Activated CD8-positive, alpha-beta memory T cell treated with anti-CD3 and anti-CD28 coated beads for 36 hours (primary cell): Measurements from ENCODE around the gene YWHAH. TPM values are rescaled to one million over a fixed set of nuclear protein-coding genes. Genes with fewer than 3 reads are reported as not detected.

Source experiments
- CTCF ChIA-PET: fragments of 350-600 bp; sonication (Branson Sonifier 250); formaldehyde crosslinking; loops from one replicate; lab custom pipeline; 2021; ENCODE audit warnings: antibody characterized with exemption; lab: Charles Lee
- POLR2A ChIA-PET: fragments of 350-600 bp; sonication (Branson Sonifier 250); formaldehyde crosslinking; loops from one replicate; lab custom pipeline; 2021; ENCODE audit warnings: antibody characterized with exemption; lab: Charles Lee
- total RNA-seq, 2 experiments: library from RNA; stranded (reverse); gene quantifications; one replicate each; pipeline ENCODE4 v1.2.3, GENCODE V29; 2021

YWHAH gene
- 100 to 1,000 TPM; 199 to 223 TPM for total RNA-seq

DNA sequence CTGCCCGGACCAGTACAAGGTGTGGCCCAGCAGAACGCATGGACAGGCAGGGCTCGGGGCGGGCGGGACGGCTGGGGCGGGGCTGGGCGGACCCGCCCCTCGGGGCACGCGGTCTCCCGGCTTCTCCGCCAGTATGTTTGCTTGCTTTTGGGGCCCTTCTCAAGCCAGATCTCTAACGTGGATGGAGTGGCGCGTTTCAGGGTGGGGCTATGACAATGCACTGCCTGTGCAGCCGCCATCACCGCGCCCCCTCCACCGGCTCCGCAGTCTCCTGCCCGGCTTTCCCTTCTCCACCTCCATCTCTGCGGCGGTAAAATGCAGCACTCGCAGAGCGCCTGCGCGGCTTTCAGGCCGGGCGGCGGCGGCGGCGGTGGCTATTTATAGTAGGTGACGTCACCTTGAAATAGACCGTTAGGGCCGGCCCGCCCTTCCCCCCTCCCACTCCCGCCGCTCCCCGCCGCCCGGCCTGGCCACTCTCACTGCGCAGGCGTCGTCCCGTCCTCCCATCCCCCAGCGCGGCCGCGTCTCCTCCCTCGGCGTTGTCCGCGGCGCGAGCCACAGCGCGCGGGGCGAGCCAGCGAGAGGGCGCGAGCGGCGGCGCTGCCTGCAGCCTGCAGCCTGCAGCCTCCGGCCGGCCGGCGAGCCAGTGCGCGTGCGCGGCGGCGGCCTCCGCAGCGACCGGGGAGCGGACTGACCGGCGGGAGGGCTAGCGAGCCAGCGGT, at the start of gene YWHAH:
YWHAH (plus strand) TSS at position 558 of the 722 bp plus-strand sequence. CDS start 199 bp downstream, outside the sequence.
- ChIA-PET CTCF (interaction anchor here (2.8 kb wide), 1 partner anchor 26 kb away, joined by 10 read pairs; no protein-coding TSS in a partner anchor), POLR2A (no interaction called here)

DNA sequence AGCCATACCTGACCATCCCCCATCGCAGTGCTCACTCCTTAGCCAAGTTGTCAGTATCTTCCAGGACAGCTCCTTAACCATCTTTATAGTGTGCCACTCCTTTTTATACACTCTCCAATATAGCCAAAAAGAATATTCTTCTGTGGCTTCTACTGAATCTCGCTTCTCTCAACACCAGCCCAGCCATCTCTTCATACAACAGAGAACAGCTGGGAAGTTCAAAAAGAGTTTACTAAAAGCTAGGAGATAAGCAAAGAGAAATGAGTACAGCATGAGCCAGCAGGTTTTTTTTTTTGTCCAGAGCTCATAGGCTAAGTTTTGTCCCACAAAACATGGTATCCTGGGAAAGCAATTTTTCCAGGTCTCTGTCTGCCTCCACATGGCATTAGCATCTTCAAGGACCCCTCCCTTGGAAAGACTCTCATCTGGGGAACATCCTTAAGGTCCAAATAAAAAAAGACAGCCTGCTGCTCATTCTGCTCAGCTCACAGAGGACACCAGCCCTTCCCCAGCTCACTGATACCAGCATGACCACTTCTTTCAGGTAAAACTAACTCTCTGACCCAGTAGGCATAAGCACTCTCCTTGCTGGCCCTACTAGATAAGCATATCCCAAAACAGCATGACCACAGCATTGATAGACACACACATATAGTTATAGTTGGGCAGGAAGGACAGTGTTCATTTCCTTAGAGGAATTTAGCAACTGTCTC, 48.8 kb upstream of the YWHAH start:
- ChIA-PET CTCF (interaction anchor here (1.7 kb wide), 1 partner anchor 230 kb away, joined by 4 read pairs; no protein-coding TSS in a partner anchor), POLR2A (interaction anchor here (0.6 kb wide), 1 partner anchor 126 kb away, joined by 4 read pairs; no protein-coding TSS in a partner anchor)

DNA sequence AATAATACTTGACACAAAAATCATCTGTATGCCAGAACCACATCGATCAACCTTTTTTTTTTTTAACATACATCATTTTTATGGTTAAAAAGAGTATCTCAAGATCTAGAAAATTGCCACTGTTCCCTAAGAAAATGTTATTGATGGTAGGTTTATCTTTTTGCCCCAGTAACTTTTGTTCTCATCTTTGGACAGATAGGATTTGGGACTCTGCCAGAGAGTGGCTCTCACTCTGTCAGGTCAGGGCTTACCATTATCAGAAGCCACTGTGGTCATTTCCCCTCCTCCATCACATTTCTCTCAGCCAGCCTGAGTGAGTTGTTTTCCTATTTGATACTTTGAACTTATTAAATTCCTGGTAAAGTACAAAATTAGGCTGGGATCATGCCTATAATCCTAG, 47.9 kb upstream of the YWHAH start:
- CTCF ChIA-PET = interaction anchor here (1.7 kb wide), 1 partner anchor 231 kb away, joined by 4 read pairs; no protein-coding TSS in a partner anchor
- POLR2A ChIA-PET = no interaction called here

DNA sequence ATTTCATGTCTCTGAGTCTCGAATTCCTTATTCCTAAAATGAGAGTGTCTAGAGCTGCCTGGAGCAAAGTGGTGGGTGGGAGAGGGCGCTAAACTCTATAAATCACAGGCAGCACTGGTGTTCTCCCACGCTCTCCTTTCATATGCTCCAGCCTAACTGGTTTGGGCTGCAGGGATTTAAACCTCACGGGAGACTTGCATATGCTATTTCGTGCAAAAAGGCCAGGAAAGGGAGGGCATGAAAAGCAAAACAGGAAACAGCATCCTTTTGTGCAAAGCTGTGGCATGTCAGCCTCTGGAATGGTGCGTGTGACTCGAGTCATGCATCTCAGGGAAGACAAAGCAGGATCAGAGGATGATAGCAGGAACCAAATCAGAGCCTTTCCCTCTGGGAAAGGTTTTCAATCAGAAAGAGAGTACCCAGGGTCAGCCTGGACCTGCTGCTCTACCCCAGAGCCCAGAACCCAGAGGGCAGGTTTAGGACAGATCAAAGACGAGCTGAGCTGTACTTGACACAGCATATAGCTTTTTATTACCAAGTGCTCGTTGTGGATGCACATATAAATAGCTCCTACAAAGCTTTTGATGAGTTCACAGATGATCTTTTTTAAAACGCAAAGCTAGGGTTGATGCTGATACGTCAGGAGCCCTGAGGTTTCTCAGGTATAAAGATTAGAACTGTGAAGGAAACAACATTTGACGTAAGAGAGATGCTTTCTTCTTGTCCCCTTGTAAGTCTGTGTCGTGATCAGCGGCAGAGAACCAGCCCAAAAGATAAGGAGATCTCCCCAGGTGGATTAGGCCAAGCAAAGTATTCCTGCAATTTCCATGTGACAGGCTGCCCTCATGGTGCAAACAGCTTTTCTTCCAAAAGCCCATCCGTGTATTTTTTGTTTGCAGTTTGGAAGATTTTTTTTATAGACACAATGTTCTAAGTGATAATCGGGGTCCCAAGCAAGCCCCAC, 46.2 kb upstream of the YWHAH start:
- CTCF ChIA-PET = interaction anchor here (1.3 kb wide), 1 partner anchor 232 kb away, joined by 4 read pairs; no protein-coding TSS in a partner anchor
- POLR2A ChIA-PET = interaction anchor here (0.5 kb wide), 1 partner anchor 13 kb away, joined by 5 read pairs; no protein-coding TSS in a partner anchor

DNA sequence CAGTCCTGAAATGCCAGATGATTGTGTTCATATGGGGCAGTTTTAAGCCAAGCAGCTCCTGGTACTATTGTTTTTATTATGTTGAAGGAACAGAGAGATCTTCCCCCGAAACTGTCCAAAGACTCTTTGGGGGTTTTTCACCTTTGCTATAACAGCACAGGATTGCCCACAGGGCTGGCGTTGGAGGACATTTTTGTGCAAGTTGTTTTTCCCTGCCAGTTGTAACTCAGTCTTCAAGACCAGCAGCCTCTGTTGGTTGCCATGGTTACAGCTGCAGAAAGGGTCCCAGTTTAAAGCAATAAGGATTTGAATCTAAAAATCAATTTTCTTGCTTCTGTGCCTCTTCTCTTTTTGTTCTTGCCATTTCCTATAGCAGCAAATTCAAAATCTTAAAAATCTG, 45.4 kb upstream of the YWHAH start:
- CTCF ChIA-PET = interaction anchor here (1.3 kb wide), 1 partner anchor 233 kb away, joined by 4 read pairs; no protein-coding TSS in a partner anchor
- POLR2A ChIA-PET = no interaction called here

DNA sequence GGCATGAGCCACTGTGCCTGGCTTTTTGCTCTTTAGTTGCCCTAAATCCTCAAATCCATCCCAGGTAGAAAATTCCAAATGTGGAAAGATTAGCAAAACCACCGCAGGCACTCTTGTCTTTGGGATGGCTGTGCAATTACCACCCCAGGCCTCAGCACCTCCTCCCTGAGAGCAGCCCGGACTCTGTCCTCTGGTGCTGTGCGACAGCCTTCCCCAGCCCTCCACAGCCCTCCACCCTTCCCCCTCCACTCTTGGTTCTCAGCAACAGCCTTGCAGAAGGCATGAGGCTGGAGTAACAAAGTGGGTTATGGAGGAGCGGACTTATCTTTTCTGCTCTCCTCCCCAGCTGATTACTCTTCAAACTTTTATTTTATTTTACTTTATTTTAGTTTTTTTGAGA, 44.7 kb upstream of the YWHAH start:
- POLR2A ChIA-PET = no interaction called here
- CTCF ChIA-PET = no interaction called here

DNA sequence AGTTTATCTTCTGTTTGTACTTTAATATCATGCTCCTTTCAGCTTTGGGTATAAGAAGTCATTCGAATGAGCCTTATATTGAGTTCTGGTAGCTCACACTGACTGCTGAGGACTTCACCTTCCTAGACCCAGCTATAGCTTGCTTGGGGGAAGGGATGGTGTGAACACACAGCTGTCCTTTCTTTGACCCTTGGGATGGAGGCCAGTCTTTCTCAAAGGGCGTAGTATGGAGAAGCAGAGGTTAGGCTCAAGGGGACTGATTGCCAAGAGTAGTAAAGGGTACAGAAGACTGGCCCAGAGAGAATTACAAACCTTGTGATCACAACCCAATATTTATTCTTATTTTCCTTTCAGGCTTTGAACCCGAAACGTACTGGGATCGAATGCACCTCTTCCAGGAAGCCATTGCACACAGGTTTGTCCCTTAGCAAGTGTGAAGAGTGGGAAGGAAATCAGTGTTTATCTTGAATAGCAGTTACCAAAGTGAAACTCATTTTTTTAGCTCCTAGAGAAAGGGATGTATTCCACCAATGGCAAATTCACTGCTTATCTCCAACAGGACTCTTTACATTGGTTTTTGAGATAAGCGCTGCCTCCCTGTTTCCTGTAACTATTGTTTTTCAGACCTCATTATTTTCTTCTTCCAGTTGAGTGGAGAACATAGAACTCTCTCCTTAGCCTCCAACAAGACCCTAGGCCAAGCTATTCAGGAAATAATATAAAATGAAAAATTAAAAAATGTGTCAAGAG, 42.8 kb upstream of the YWHAH start:
- ChIA-PET POLR2A (no interaction called here), CTCF (no interaction called here)

DNA sequence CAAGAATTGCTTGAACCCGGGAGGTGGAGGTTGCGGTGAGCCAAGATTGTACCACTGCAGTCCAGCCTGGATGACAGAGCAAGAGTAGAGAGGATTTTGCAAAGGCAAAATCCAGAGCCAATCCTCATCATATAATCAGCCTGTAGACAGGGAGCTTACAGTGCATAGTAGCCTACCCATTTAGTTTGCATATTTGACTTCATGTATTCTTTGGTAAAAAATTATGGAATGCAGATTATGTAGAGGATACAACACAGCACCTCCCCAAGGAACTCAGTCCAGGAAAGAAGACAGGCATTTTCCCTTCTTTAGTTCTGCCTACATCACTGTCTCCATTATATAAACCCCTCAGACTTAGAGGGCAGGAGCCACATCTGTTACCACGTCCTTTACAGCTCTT, 39.7 kb upstream of the YWHAH start:
- POLR2A ChIA-PET = no interaction called here
- CTCF ChIA-PET = interaction anchor here (0.6 kb wide), 1 partner anchor 242 kb away, joined by 3 read pairs; no protein-coding TSS in a partner anchor

DNA sequence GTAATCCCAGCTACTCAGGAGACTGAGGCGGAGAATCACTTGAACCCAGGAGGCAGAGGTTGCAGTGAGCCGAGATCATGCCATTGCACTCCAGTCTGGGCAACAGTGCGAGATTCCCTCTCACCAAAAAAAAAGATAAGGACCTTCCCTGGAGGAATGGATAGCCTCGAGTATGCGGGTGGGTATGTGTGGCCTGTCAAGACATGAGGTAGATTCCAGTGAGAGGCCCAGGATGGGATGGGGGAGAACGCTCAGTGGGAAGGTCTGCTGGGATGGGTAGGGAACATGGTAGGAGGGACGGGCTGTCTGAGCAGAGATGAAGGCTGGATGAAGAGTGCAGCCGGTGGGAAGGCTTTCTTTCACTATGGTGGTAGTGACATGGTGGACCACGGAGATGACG, 39.0 kb upstream of the YWHAH start:
- ChIA-PET CTCF (no interaction called here), POLR2A (no interaction called here)

DNA sequence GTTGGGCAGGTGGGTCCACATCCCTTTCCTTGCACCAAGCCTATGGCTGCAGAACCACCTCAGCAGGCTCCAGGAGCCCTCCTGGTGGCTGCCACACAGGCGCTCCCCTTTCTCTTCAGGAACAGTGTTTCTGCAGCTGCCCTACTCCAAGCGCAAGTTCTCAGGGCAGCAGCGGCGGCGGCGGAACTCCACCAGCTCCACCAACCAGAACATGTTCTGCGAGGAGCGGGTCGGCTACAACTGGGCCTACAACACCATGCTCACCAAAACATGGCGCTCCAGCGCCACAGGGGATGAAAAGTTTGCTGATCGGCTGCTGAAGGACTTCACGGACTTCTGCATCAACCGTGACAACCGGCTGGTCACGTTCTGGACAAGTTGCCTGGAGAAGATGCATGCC, 38.2 kb upstream of the YWHAH start:
- CTCF ChIA-PET = no interaction called here
- POLR2A ChIA-PET = no interaction called here

DNA sequence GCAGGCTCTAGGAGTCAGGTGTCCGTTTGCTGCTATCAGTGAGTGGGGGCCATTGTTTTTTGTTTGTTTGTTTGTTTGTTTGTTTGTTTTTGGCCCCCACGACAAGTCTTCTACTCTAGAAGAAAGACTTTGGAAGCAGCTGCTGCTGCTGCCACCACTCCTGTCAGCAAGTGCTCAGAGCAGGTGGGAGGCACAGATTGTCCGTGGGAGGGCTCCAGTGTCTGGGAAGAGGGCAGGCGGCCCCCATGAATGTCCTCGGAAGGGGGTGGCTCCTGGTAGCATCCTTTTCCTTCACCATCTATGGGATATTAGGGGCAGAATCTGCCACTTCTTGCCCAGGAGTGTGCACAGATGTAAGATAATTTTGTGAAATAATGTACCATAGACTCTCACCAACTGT, 37.8 kb upstream of the YWHAH start:
- CTCF ChIA-PET = no interaction called here
- POLR2A ChIA-PET = no interaction called here

DNA sequence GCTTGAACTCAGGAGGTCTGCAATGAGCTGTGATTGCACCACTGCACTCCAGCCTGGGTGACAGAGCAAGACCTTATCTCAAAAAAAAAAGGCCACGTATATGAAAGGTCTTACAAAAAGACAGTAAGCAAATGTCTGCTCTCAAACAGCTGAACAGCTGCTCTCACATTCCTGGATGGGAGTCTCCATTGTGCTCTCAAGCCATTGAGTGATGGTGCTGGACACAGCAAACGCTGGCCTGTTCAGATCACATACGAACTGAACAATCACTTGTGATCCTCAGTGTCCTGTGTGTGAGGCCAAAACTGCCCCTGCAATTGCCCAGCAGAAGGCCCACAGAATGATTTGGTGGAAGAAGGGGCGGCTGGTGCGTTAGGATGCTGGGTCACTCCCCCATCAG, 34.4 kb upstream of the YWHAH start:
- ChIA-PET CTCF (no interaction called here), POLR2A (no interaction called here)

DNA sequence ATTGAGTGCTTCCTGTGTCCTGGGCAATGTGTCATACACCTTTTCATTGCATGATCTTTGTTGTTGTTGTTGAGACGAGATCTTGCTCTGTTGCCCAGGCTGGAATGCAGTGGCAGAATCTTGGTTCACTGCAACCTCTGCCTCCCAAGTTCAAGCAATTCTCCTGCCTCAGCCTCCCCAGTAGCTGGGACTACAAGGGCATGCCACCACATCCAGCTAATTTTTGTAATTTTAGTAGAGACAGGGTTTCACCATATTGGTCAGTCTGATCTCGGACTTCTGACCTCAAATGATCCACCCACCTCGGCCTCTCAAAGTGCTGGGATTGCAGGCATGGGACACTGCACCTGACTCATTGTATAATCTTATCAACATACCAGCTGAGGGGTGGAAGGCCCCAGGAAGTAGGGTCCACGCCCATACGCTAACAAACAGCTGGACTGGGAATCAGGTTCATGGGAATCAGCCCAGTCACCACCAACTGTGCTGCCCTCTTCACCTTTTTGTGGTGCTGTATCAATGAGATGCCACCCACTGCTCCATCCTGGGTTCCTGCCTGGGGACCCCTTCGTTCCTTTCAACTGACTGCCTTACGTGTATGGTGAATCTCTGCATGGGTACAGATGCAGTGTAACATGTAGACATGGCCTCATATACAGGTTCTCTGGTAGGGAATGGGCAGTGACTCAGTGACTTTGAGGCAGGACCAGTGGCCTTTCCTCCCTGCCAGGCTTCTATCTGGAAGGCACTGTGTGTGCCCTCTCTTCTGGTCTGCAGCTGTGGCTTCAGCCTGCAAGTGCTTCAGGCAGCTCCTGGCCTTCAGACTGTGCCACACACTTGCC, 32.5 kb upstream of the YWHAH start:
- ChIA-PET POLR2A (no interaction called here), CTCF (no interaction called here)

DNA sequence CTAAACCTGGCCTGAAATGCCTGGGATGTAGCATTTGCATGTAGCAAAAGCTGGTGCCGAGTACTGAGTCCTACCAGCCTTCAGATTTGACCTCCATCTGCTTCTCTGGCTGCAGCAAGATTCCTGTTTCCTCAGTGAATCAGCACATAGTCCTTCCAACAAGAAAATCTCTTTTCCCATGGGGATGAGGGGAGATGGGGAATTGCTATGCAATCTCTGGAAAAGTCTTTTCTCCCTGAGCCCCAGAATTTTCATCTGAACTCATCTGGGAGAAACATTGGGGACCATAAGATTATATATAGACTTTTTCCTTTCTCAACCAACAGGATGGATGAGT, 32.0 kb upstream of the YWHAH start:
- CTCF ChIA-PET = interaction anchor here (0.6 kb wide), 1 partner anchor 420 kb away, joined by 3 read pairs; no protein-coding TSS in a partner anchor
- POLR2A ChIA-PET = interaction anchor here (0.6 kb wide), 1 partner anchor 250 kb away, joined by 5 read pairs; no protein-coding TSS in a partner anchor

DNA sequence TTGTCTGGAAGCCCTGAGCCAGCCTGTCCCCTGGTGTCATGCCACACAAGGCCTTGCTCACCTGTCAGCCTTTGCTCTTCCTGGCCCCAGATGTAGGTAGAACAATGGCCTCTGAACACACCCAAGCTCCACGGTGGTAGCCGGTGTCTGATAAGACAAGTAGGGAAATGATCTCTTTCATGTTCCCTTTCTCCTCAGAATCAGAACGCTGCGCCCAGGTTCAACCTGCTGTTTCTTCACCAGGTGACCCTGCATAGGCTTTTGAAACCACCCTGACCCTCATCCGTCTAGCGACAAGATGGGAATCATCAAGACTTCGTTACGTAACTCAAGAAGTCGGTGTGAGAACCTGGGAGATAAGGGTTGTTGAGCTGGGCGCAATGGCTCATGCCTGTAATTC, 28.7 kb upstream of the YWHAH start:
- ChIA-PET POLR2A (no interaction called here), CTCF (interaction anchor here (0.7 kb wide), 1 partner anchor 55 kb away, joined by 3 read pairs; no protein-coding TSS in a partner anchor)

DNA sequence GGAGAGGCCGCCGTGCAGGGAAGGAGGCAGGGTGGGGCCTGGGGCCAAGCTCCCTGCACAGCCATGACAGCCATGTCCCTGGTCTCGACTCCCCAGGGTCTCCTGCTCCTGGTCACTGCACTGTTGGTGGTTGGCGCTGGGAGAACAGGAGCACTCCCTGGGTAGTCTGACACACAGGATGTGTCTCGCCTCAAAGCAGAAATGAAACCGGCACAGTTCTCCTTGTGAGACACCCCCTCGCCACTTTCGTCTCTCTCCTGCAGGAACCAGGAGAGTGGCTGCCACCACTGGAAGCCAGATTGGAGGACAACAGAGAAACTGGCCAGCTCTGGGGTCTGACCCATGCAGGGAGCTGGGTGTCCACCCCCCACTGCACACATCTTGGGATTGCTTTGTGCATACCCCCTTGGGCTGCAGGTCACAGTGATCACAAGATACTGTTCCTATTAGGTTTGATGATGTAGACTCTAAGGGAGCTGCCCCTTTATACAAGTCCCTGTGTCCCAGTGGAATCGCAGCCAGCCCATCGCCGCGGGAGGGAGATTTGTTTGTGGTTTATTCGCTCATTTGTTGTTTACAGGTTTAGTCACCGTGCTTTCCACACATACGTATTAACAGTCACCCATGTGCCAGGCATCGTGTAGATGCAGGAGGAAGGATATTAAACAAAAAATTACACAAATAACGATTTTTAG, 27.0 kb upstream of the YWHAH start:
- POLR2A ChIA-PET = interaction anchor here (0.6 kb wide), 1 partner anchor 76 kb away, joined by 6 read pairs; no protein-coding TSS in a partner anchor
- CTCF ChIA-PET = interaction anchor here (0.7 to 1.0 kb wide), 2 partner anchors 34 to 123 kb away, joined by 3 read pairs; no protein-coding TSS in a partner anchor

DNA sequence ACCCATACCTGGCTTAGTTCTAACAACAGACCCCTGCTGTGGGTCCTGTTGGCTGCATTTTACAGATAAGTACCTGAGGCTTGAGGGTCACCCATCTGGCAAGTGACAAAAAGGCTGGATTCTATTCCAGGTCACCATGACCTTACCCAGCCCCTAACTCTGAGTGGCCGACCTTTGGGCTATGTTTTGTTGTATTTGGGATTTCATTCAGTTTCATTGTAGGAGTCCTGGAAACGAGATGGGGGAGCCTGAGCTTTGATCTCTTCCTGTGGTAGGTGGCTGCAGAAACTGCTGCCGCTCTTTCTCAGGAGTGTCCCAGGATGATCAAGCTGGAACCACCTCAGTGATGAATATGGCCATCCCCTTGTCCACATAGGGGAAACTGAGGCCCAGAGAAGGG, 24.6 kb upstream of the YWHAH start:
- ChIA-PET POLR2A (interaction anchor here (0.5 to 0.6 kb wide), 2 partner anchors 43 to 90 kb away, joined by 3 to 9 read pairs; no protein-coding TSS in a partner anchor), CTCF (interaction anchor here (1.6 kb wide), 1 partner anchor 51 kb away, joined by 4 read pairs; no protein-coding TSS in a partner anchor)
